ENCODE results near the gene SYCP2L. TPM values are rescaled to one million over a fixed set of nuclear protein-coding genes. Genes with fewer than 3 reads are reported as not detected.

The SYCP2L gene
- total and polyA plus RNA-seq, 9 of the 15 experiments (the other 6 are each of a cell fraction or from before 2014, with no cell fraction given), result 12.4 to 46.9 (median 22.0) TPM

GRCh38 chr6:10954590-10955010 is 67.7 kb downstream of the SYCP2L start (continued):
- TF ChIP-seq ZHX1 (conservative IDR thresholded peaks at IDR 0.05; ENCODE audit: low read length), result peak; percentile 82; the same call in 1 of the 2 replicates
- TF ChIP-seq CREB1 (IDR thresholded peaks at IDR 0.05), result peak; percentile 82
- TF ChIP-seq CREB1 (CRISPR knock-in tag; IDR thresholded peaks at IDR 0.05), result peak; percentile 55; the same call in 1 of the 2 replicates
- 0 out of 2 replicates have a peak, but pooled peaks have one; percentile 39 for TF ChIP-seq ZBTB33 (CRISPR knock-in tag; IDR thresholded peaks at IDR 0.05)

GRCh38 chr6:10956776-10957175 is 69.9 kb downstream of the SYCP2L start:
- Histone ChIP-seq H3K9me3 (replicated peaks; ENCODE audit: control insufficient read depth, insufficient read depth, low read depth, low read length) (no peaks in the 10 kb centered on the region), H3K27ac (ENCODE audit: extremely low read depth, low read depth, low read length) (no peak overlapping the region), H3K4me1 (replicated peaks in 1 of 2; ENCODE audit: control insufficient read depth in 2 of 2, insufficient read depth in 2 of 2, low read length in 2 of 2) (no peaks in the 10 kb centered on the region; a peak in 1 of 5 replicates), H3K4me3 (no peak overlapping the region), H3K79me2 (ENCODE audit: control insufficient read depth, insufficient read depth, low read length) (no peaks in the 10 kb centered on the region), H3K9ac (ENCODE audit: insufficient read depth in 1 of 2, low read depth in 2 of 2, low read length in 2 of 2) (no peak overlapping the region), H3K27me3 (ENCODE audit: control insufficient read depth in 2 of 2, insufficient read depth in 2 of 2, low read length in 2 of 2) (no peaks in the 10 kb centered on the region), H3K4me2 (ENCODE audit: insufficient read depth, low read length) (no peak overlapping the region), H2AFZ (ENCODE audit: low read depth, low read length) (no peak overlapping the region), H4K20me1 (replicated peaks; ENCODE audit: control insufficient read depth, insufficient read depth, low read length) (no peaks in the 10 kb centered on the region), H3K36me3 (ENCODE audit: control insufficient read depth, insufficient read depth, low read length) (peaks cover 27% of the 10 kb centered on the region), H3K9me1 (ENCODE audit: control insufficient read depth, insufficient read depth, low read length) (no peaks in the 10 kb centered on the region)
- ChIA-PET CTCF (ENCODE audit: low intra/inter-chr PET ratio) (interaction anchor here (0.9 kb wide), 1 partner anchor 112 kb away, joined by 4 read pairs; no protein-coding TSS in a partner anchor), POLR2A (no interaction called here)
- BruUV-seq (replicated peaks), result no TSS peak
- no peak for ATAC-seq
- in situ Hi-C loops (cut with MboI), result loop anchor here (5.0 to 25.0 kb wide), 2 partner anchors 111 to 531 kb away; no protein-coding TSS in a partner anchor
- DNase-seq (ENCODE audit: extremely low read depth in 1 of 4, low spot score in 3 of 4), result no peak
- TF ChIP-seq ZNF740 (CRISPR knock-in tag; IDR thresholded peaks at IDR 0.05) (no peak), ZNF740 (tag; IDR thresholded peaks at IDR 0.05) (no peak), THAP7 (CRISPR knock-in tag; IDR thresholded peaks at IDR 0.05) (no peak)
- FAIRE-seq, result no peak
- intact Hi-C loops (cut with micrococcal nuclease), result loop anchor here (10.0 kb wide), 2 partner anchors 188 to 618 kb away; no protein-coding TSS in a partner anchor
